HepG2 (cell line): ENCODE results near the gene SYNGAP1. TPM values are rescaled to one million over a fixed set of nuclear protein-coding genes. Genes with fewer than 3 reads are reported as not detected.

Experiments
- ATAC-seq: fragments of 200-7000 bp; cut with Tn5 transposase; 3 replicates; pipeline ENCODE4 v1.9.1; 2020; ENCODE audit warnings: mild to moderate bottlenecking, moderate library complexity
- BruUV-seq: library from RNA; stranded (reverse); fragments of 400-500 nt; replicated peaks from 2 replicates; lab custom pipeline; 2021; lab: Mats Ljungman, UMichigan
- CTCF ChIA-PET: fragments of 300-600 bp; formaldehyde crosslinking; extraction: SDS; loops from one replicate; lab custom pipeline; 2021; ENCODE audit warnings: low total read pairs, inconsistent platforms, low intra/inter-chr PET ratio; lab: Yijun Ruan, JAX
- POLR2A ChIA-PET: fragments of 350-600 bp; sonication (Branson Sonifier 250); formaldehyde crosslinking; loops from one replicate; lab custom pipeline; 2020; ENCODE audit warnings: antibody characterized with exemption, inconsistent platforms; lab: Yijun Ruan, JAX
- DNase-seq: peaks from one replicate; pipeline ENCODE4 v3.0.0-alpha.2; 2015; ENCODE audit warnings: low spot score
- FAIRE-seq: peaks from 3 replicates; lab custom pipeline; 2011; peaks lifted over from hg19 to GRCh38; lab: Jason Lieb, UNC
- H2AFZ ChIP-seq: one replicate; pipeline ENCODE4 v1.6.1; 2011; ENCODE audit warnings: low read length, inconsistent platforms
- H3K27ac ChIP-seq: fragments of 300-600 bp; 3 replicates; pipeline ENCODE4 v1.8.0; 2011; ENCODE audit warnings: mixed run types, mild to moderate bottlenecking, mixed read lengths, low read length, inconsistent platforms; ENCODE audit not compliant: insufficient read depth; ENCODE audit errors: extremely low read length
- H3K27me3 ChIP-seq, 2 experiments: fragments of 200-600 bp in 1 of 2; 2 replicates in 1 of 2; 3 replicates in 1 of 2; pipeline versions ENCODE4 v1.6.0 to v1.8.0; 2011; ENCODE audit warnings: low read length in 2 of 2, mild to moderate bottlenecking in 2 of 2, moderate library complexity in 2 of 2, inconsistent platforms in 1 of 2; ENCODE audit not compliant: insufficient read depth in 2 of 2, control insufficient read depth in 1 of 2
- H3K36me3 ChIP-seq, 2 experiments: fragments of 200-600 bp in 1 of 2; replicated peaks in 1 of 2; 2 replicates in 1 of 2; 3 replicates in 1 of 2; pipeline versions ENCODE4 v1.5.1 to v1.8.0; 2011; ENCODE audit warnings: low read length in 2 of 2, inconsistent platforms in 1 of 2; ENCODE audit not compliant: insufficient read depth in 2 of 2, control insufficient read depth in 1 of 2
- H3K4me1 ChIP-seq: 2 replicates; pipeline ENCODE4 v1.5.1; 2012; ENCODE audit warnings: low read length, inconsistent platforms; ENCODE audit not compliant: insufficient read depth
- H3K4me2 ChIP-seq: 2 replicates; pipeline ENCODE4 v1.6.0; 2011; ENCODE audit warnings: low read depth, low read length, inconsistent platforms
- H3K4me3 ChIP-seq, 3 experiments: fragments of 200-600 bp in 1 of 3; sonication (generic), shearing (Covaris generic) in 1 of 3; replicated peaks in 1 of 3; 2 replicates each; pipeline ENCODE4 v1.5.1; 2011 to 2016; ENCODE audit warnings: low read length in 3 of 3, inconsistent platforms in 2 of 3, low read depth in 2 of 3, mild to moderate bottlenecking in 2 of 3, control low read depth in 1 of 3, mixed read lengths in 1 of 3; ENCODE audit not compliant: insufficient read depth in 1 of 3
- H3K79me2 ChIP-seq: one replicate; pipeline ENCODE4 v1.6.1; 2011; ENCODE audit warnings: low read length, inconsistent platforms; ENCODE audit not compliant: insufficient read depth
- H3K9ac ChIP-seq: 2 replicates; pipeline ENCODE4 v1.6.0; 2011; ENCODE audit warnings: mild to moderate bottlenecking, low read depth, low read length, inconsistent platforms; ENCODE audit not compliant: insufficient read depth
- H3K9me3 ChIP-seq: 2 replicates; pipeline ENCODE4 v1.5.1; 2012; ENCODE audit warnings: mild to moderate bottlenecking, low read length
- H4K20me1 ChIP-seq: 2 replicates; pipeline ENCODE4 v1.6.0; 2011; ENCODE audit warnings: inconsistent platforms, mild to moderate bottlenecking, low read length, moderate library complexity; ENCODE audit not compliant: insufficient read depth
- GMEB1 ChIP-seq: sonication (generic); formaldehyde crosslinking; IDR thresholded peaks from 2 replicates; pipeline ENCODE4 v1.5.1; 2020; ENCODE audit warnings: missing genetic modification reagents, mild to moderate bottlenecking, borderline replicate concordance
- GMEB2 ChIP-seq: IDR thresholded peaks from 2 replicates; pipeline ENCODE4 v1.6.1; 2016; ENCODE audit warnings: missing biosample characterization, missing genetic modification reagents, low read depth
- KLF6 ChIP-seq: IDR thresholded peaks from 2 replicates; pipeline ENCODE4 v1.8.0; 2016; ENCODE audit warnings: missing biosample characterization, missing genetic modification reagents
- MBD4 ChIP-seq: IDR thresholded peaks from 2 replicates; pipeline ENCODE4 v1.6.1; 2012; ENCODE audit warnings: low read length, inconsistent platforms, borderline replicate concordance
- MED1 ChIP-seq: sonication (generic); formaldehyde crosslinking; IDR thresholded peaks from 2 replicates; pipeline ENCODE4 v1.4.0; 2020; ENCODE audit warnings: missing genetic modification reagents
- MIXL1 ChIP-seq: IDR thresholded peaks from 2 replicates; pipeline ENCODE4 v1.6.1; 2016
- PAF1 ChIP-seq: IDR thresholded peaks from 2 replicates; pipeline ENCODE4 v1.6.1; 2016; ENCODE audit warnings: missing genetic modification reagents, missing compliant biosample characterization
- SIX1 ChIP-seq: sonication (generic); formaldehyde crosslinking; IDR thresholded peaks from 2 replicates; pipeline ENCODE4 v1.4.0; 2020; ENCODE audit warnings: missing genetic modification reagents, borderline replicate concordance
- THRA ChIP-seq: sonication (generic); formaldehyde crosslinking; IDR thresholded peaks from 2 replicates; pipeline ENCODE4 v1.4.0; 2020; ENCODE audit warnings: missing genetic modification reagents, borderline replicate concordance
- ZBTB39 ChIP-seq: sonication (generic); formaldehyde crosslinking; IDR thresholded peaks from 2 replicates; pipeline ENCODE4 v1.5.0; 2020; ENCODE audit warnings: missing genetic modification reagents
- ZBTB4 ChIP-seq: sonication (generic); formaldehyde crosslinking; IDR thresholded peaks from 2 replicates; pipeline ENCODE4 v1.4.0; 2020; ENCODE audit warnings: missing genetic modification reagents, mild to moderate bottlenecking, borderline replicate concordance
- ZNF274 ChIP-seq: sonication (generic); formaldehyde crosslinking; IDR thresholded peaks from 2 replicates; pipeline ENCODE4 v1.5.1; 2020; ENCODE audit warnings: mild to moderate bottlenecking, missing genetic modification reagents
- ZSCAN9 ChIP-seq: IDR thresholded peaks from 2 replicates; pipeline ENCODE4 v1.6.1; 2016; ENCODE audit warnings: borderline replicate concordance
- WGBS: methylation state at CpG from one replicate; pipeline ENCODE4 v1.1.6; 2017; ENCODE audit warnings: low lambda C conversion rate; 5-methylcytosine and 5-hydroxymethylcytosine counted together
- in situ Hi-C: cut with HindIII; loops from 2 replicates; pipeline ENCODE4 v1.10.0; 2017; ENCODE audit warnings: low pct_unique_long_range_greater_than_20kb; ENCODE audit not compliant: extremely low pct_ligation_motif_present
- intact Hi-C: fragments of 100-400 bp; cut with micrococcal nuclease; formaldehyde crosslinking; loops from one replicate; pipeline ENCODE4 v1.10.0; 2022; ENCODE audit not compliant: unreplicated experiment
- polyA plus RNA-seq, 8 experiments: library from polyadenylated mRNA; depleted of rRNA in 3 of 8; stranded (reverse) in 7 of 8; unstranded in 1 of 8; fragments of >200 nt; fragmentation: Illumina TruSeq in 4 of 8; extraction: Trizol in 4 of 8; gene quantifications; 2 replicates each; pipeline versions ENCODE4 v1.2.1 to v1.2.3, GENCODE V29; 2011 to 2016; ENCODE audit warnings: low read depth in 4 of 8, missing spikeins in 1 of 8, mixed read lengths in 1 of 8; ENCODE audit not compliant: insufficient read depth in 1 of 8
- total RNA-seq, 5 experiments: library from RNA; depleted of rRNA; stranded (reverse); fragments of >200 nt; fragmentation: Illumina TruSeq; extraction: Trizol; gene quantifications; 2 replicates each; pipeline ENCODE4 v1.2.3, GENCODE V29; 2016; ENCODE audit warnings: low read depth in 1 of 5

Gene SYNGAP1
- total and polyA plus RNA-seq, 2 of the 13 experiments (the other 11 are each of a cell fraction or from before 2014, with no cell fraction given), result 0.75 to 1.1 TPM

GRCh38 chr6:33433544-33434191 is 13.8 kb downstream of the SYNGAP1 start:
- H2AFZ ChIP-seq, result no peak overlapping the region
- ChIA-PET CTCF (no interaction called here), POLR2A (no interaction called here)
- H3K9ac ChIP-seq, result no peak overlapping the region
- peaks cover 29% of the 10 kb centered on the region for H3K4me1 ChIP-seq
- no peak overlapping the region for H3K27ac ChIP-seq
- H3K36me3 ChIP-seq, result peaks cover 0 to 2% of the 10 kb centered on the region in 2 experiments; a peak in 1 of 5 replicates
- in situ Hi-C loops, result no loop called here
- no peak for FAIRE-seq
- H3K4me3 ChIP-seq, result no peak overlapping the region
- DNase-seq, result no peak
- no TSS peak for BruUV-seq
- H3K4me2 ChIP-seq, result no peak overlapping the region
- ATAC-seq, result no peak
- no peaks in the 10 kb centered on the region for H3K9me3 ChIP-seq
- no peaks in the 10 kb centered on the region for H3K27me3 ChIP-seq
- intact Hi-C loops, result no loop called here
- no peaks in the 10 kb centered on the region for H3K79me2 ChIP-seq
- WGBS, result 78% methylated on average over 8 of the region's 17 CpGs
- no peaks in the 10 kb centered on the region for H4K20me1 ChIP-seq
- TF ChIP-seq ZNF274, result no peak
- TF ChIP-seq GMEB1 (CRISPR knock-in tag), result no peak
- no peak for TF ChIP-seq KLF6 (CRISPR knock-in tag)
- TF ChIP-seq ZSCAN9, result no peak
- no peak for TF ChIP-seq SIX1 (CRISPR knock-in tag)
- TF ChIP-seq THRA (CRISPR knock-in tag), result no peak
- TF ChIP-seq GMEB2 (CRISPR knock-in tag), result no peak
- TF ChIP-seq MBD4, result no peak
- no peak for TF ChIP-seq MIXL1 (CRISPR knock-in tag)
- no peak for TF ChIP-seq PAF1 (CRISPR knock-in tag)
- TF ChIP-seq ZBTB39 (CRISPR knock-in tag), result no peak
- TF ChIP-seq ZBTB4 (CRISPR knock-in tag), result no peak
- TF ChIP-seq MED1 (CRISPR knock-in tag), result no peak
